ENCODE measurements around the gene TANGO2. TPM values are rescaled to one million over a fixed set of nuclear protein-coding genes. Genes with fewer than 3 reads are reported as not detected.

The TANGO2 gene
- total and polyA plus RNA-seq, 2 donors (not counting 1 experiment from before 2014, with no cell fraction given), result 75.5 to 75.6 TPM

- H3K27ac Mint-ChIP-seq, result peak within 1 kb of the TSS; percentile 61
- H3K9me3 ChIP-seq (ENCODE audit: control extremely low read depth in 1 of 3, control insufficient read depth in 2 of 3, insufficient read depth in 1 of 3, low read length in 2 of 3), result no peaks in the 10 kb centered on the region
- CTCF ChIA-PET, result interaction anchor here (0.9 to 1.3 kb wide), 2 partner anchors 21 to 75 kb away, joined by 3 read pairs; partner anchors contain the start of genes COMT and TXNRD2
- peak within 1 kb of the TSS; percentile 73 for H3K9ac ChIP-seq (ENCODE audit: low read length)
- TF ChIP-seq CTCF (IDR thresholded peaks at IDR 0.05), result peak; percentile 39
- TF ChIP-seq EZH2 (IDR thresholded peaks at IDR 0.05; ENCODE audit: borderline replicate concordance, insufficient read depth, low read depth, low read length, poor library complexity, severe bottlenecking), result no peak
- H3K4me1 Mint-ChIP-seq, result peaks cover 25% of the 10 kb centered on the region
- H3K4me2 ChIP-seq (replicated peaks; ENCODE audit: low read depth, low read length, poor library complexity, severe bottlenecking), result peak within 1 kb of the TSS; percentile 90
- H3K79me2 ChIP-seq (ENCODE audit: control insufficient read depth, insufficient read depth, low read length), result peaks cover 24% of the 10 kb centered on the region
- H2AFZ ChIP-seq (ENCODE audit: insufficient read depth, low read depth, low read length, poor library complexity, severe bottlenecking), result peak within 1 kb of the TSS; percentile 95
- H3K27ac ChIP-seq (ENCODE audit: low read length in 2 of 2), result no peak within 1 kb of the TSS
- POLR2A ChIA-PET, result no interaction called here
- peaks cover 0 to 25% (median 4%) of the 10 kb centered on the region in 4 experiments for H3K27me3 ChIP-seq (replicated peaks in 1 of 4; ENCODE audit: control extremely low read depth in 1 of 4, control insufficient read depth in 3 of 4, insufficient read depth in 4 of 4, low read length in 3 of 4)
- ATAC-seq (ENCODE audit: low read depth), result peak; percentile 69
- peak within 1 kb of the TSS; percentile 91 for H3K4me3 Mint-ChIP-seq
- H3K9me3 Mint-ChIP-seq (ENCODE audit: insufficient read depth), result no peaks in the 10 kb centered on the region
- no peaks in the 10 kb centered on the region for H3K27me3 Mint-ChIP-seq
- peak; percentile 97 for DNase-seq
- intact Hi-C loops (cut with micrococcal nuclease), result loop anchor here (2.0 kb wide), 3 partner anchors 16 to 162 kb away; partner anchors contain the start of genes GNB1L and RTL10
- peaks cover 18 to 22% of the 10 kb centered on the region in 2 donors for H3K4me1 ChIP-seq (ENCODE audit: control insufficient read depth in 2 of 2, insufficient read depth in 2 of 2, low read length in 2 of 2)
- H3K4me3 ChIP-seq (ENCODE audit: control extremely low read depth in 1 of 5, extremely low read depth in 1 of 5, insufficient read depth in 1 of 5, low read depth in 2 of 5, low read length in 4 of 5), result peak within 1 kb of the TSS; percentile 22 to 79 (median 76)
- WGBS (ENCODE audit: insufficient coverage), result 3% methylated on average over 78 of the region's 79 CpGs
- H3K36me3 ChIP-seq (replicated peaks in 1 of 2; ENCODE audit: control extremely low read depth in 1 of 2, control insufficient read depth in 1 of 2, extremely low read depth in 1 of 2, insufficient read depth in 2 of 2, low read length in 1 of 2), result no peaks in the 10 kb centered on the region
- H4K20me1 ChIP-seq (ENCODE audit: control insufficient read depth, insufficient read depth, low read length, poor library complexity, severe bottlenecking), result peaks cover 8% of the 10 kb centered on the region
Observed at GRCh38 chr22:20016734-20017621, 3.9 kb upstream of the TANGO2 start, which contains the start of gene ARVCF. Gene ARVCF, minus strand, starts transcription at chr22:20016823. Its CDS starts 26,029 bp downstream, at chr22:19990794.

All from B cell (primary cell).